ENCODE results near the gene GNAO1. TPM values are rescaled to one million over a fixed set of nuclear protein-coding genes. Genes with fewer than 3 reads are reported as not detected.
"Not testable (repeated sequence)": the region's sequence is repeated elsewhere in the genome, so short reads cannot be mapped to it uniquely, and the experiment has no call there.

GNAO1 gene
- total RNA-seq, 1 donor, result not detected

- H2AFZ ChIP-seq (ENCODE audit: low read length), result no peak overlapping the region
- H4K20me1 ChIP-seq (ENCODE audit: insufficient read depth, low read length), result peaks cover 3% of the 10 kb centered on the region
- H3K36me3 ChIP-seq (ENCODE audit: insufficient read depth, low read length), result peaks cover 24% of the 10 kb centered on the region
- H3K27me3 ChIP-seq (ENCODE audit: insufficient read depth, low read length), result no peaks in the 10 kb centered on the region
- TF ChIP-seq, protein P1, sequence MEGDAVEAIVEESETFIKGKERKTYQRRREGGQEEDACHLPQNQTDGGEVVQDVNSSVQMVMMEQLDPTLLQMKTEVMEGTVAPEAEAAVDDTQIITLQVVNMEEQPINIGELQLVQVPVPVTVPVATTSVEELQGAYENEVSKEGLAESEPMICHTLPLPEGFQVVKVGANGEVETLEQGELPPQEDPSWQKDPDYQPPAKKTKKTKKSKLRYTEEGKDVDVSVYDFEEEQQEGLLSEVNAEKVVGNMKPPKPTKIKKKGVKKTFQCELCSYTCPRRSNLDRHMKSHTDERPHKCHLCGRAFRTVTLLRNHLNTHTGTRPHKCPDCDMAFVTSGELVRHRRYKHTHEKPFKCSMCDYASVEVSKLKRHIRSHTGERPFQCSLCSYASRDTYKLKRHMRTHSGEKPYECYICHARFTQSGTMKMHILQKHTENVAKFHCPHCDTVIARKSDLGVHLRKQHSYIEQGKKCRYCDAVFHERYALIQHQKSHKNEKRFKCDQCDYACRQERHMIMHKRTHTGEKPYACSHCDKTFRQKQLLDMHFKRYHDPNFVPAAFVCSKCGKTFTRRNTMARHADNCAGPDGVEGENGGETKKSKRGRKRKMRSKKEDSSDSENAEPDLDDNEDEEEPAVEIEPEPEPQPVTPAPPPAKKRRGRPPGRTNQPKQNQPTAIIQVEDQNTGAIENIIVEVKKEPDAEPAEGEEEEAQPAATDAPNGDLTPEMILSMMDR (IDR thresholded peaks at IDR 0.05; ENCODE audit: extremely low read depth, low read depth, low read length), result no peak
- H3K4me1 ChIP-seq (ENCODE audit: insufficient read depth, low read length), result peaks cover 19% of the 10 kb centered on the region
- H3K27ac ChIP-seq (ENCODE audit: low read depth, low read length), result peak overlapping the region; percentile 93
- peaks cover 6% of the 10 kb centered on the region for H3K79me2 ChIP-seq (ENCODE audit: insufficient read depth, low read length)
- no peaks in the 10 kb centered on the region for H3K9me3 ChIP-seq (ENCODE audit: low read depth, low read length)
- peak overlapping the region; percentile 27 for H3K4me3 ChIP-seq (ENCODE audit: insufficient read depth, low read length)
- H3K4me2 ChIP-seq (ENCODE audit: insufficient read depth, low read length), result peak overlapping the region; percentile 70
- peak; percentile 94 for DNase-seq (ENCODE audit: insufficient read length, low spot score, missing footprints)
Observed at GRCh38 chr16:56389554-56389953, 198.3 kb downstream of the GNAO1 start.

DNA sequence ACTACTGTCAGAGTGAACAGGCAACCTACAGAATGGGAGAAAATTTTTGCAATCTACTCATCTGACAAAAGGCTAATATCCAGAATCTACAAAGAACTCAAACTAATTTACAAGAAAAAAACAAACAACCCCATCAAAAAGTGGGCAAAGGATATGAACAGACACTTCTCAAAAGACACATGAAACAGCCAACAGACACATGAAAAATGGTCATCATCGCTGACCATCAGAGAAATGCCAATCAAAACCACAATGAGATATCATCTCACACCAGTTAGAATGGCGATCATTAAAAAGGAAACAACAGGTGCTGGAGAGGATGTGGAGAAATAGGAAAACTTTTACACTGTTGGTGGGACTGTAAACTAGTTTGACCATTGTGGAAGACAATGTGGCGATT lies 205.4 kb downstream of the GNAO1 start:
- not testable (repeated sequence) for H3K27ac ChIP-seq (ENCODE audit: low read depth, low read length); H3K4me2 ChIP-seq (ENCODE audit: insufficient read depth, low read length); H3K9me3 ChIP-seq (ENCODE audit: low read depth, low read length); H2AFZ ChIP-seq (ENCODE audit: low read length); H4K20me1 ChIP-seq (ENCODE audit: insufficient read depth, low read length); H3K4me3 ChIP-seq (ENCODE audit: insufficient read depth, low read length); DNase-seq (ENCODE audit: insufficient read length, low spot score, missing footprints); H3K79me2 ChIP-seq (ENCODE audit: insufficient read depth, low read length); H3K27me3 ChIP-seq (ENCODE audit: insufficient read depth, low read length); H3K4me1 ChIP-seq (ENCODE audit: insufficient read depth, low read length)
- peaks cover 20% of the 10 kb centered on the region for H3K36me3 ChIP-seq (ENCODE audit: insufficient read depth, low read length)

DNA sequence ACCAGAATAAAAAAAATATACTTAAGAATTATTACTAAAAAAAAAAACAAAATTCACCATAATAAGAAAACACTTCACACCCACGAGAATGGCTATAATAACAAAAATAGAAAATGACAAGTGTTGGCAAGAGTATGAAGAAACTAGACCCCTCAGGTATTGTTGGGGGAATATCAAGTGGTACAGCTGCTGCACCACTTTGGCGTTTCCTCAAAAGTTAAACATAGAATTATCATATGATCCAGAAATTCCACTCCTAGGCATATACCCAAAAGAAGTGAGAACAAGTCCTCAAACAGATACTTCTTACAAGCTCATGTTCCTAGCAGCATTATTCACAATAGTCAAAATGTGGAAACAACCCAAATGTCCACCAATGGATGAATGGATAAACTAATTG lies 207.8 kb downstream of the GNAO1 start:
- H4K20me1 ChIP-seq (ENCODE audit: insufficient read depth, low read length), result no peaks in the 10 kb centered on the region
- H3K4me3 ChIP-seq (ENCODE audit: insufficient read depth, low read length), result no peak overlapping the region
- H3K79me2 ChIP-seq (ENCODE audit: insufficient read depth, low read length), result peaks cover 7% of the 10 kb centered on the region
- H2AFZ ChIP-seq (ENCODE audit: low read length), result no peak overlapping the region
- no peaks in the 10 kb centered on the region for H3K9me3 ChIP-seq (ENCODE audit: low read depth, low read length)
- no peaks in the 10 kb centered on the region for H3K4me1 ChIP-seq (ENCODE audit: insufficient read depth, low read length)
- TF ChIP-seq, protein P1 (IDR thresholded peaks at IDR 0.05; ENCODE audit: extremely low read depth, low read depth, low read length), result no peak
- no peaks in the 10 kb centered on the region for H3K27me3 ChIP-seq (ENCODE audit: insufficient read depth, low read length)
- H3K36me3 ChIP-seq (ENCODE audit: insufficient read depth, low read length), result peaks cover 35% of the 10 kb centered on the region
- H3K27ac ChIP-seq (ENCODE audit: low read depth, low read length), result no peak overlapping the region
- H3K4me2 ChIP-seq (ENCODE audit: insufficient read depth, low read length), result no peak overlapping the region
- DNase-seq (ENCODE audit: insufficient read length, low spot score, missing footprints), result no peak

DNA sequence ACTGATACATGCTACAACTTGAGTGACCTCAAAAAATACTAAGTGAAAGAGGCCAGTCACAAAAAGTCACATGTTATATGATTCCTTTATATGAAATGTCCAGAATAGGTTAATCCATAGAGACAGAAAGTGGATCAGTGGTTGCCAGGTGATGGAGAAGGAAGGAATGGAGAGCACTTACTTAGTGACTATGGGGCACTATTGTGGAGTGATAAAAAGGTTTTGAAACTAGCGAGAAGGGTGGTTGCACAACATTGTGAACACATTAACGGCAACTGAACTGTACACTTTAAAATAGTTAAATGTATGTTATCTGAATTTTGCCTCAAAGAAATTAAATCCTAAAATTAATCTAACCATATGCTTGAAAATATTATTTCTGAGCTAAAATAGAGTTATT lies 208.2 kb downstream of the GNAO1 start:
- H3K9me3 ChIP-seq (ENCODE audit: low read depth, low read length), result no peaks in the 10 kb centered on the region
- H3K27ac ChIP-seq (ENCODE audit: low read depth, low read length), result no peak overlapping the region
- H3K79me2 ChIP-seq (ENCODE audit: insufficient read depth, low read length), result peaks cover 7% of the 10 kb centered on the region
- TF ChIP-seq, protein P1 (IDR thresholded peaks at IDR 0.05; ENCODE audit: extremely low read depth, low read depth, low read length), result no peak
- H2AFZ ChIP-seq (ENCODE audit: low read length), result no peak overlapping the region
- no peaks in the 10 kb centered on the region for H3K27me3 ChIP-seq (ENCODE audit: insufficient read depth, low read length)
- H3K4me3 ChIP-seq (ENCODE audit: insufficient read depth, low read length), result no peak overlapping the region
- H4K20me1 ChIP-seq (ENCODE audit: insufficient read depth, low read length), result no peaks in the 10 kb centered on the region
- peaks cover 36% of the 10 kb centered on the region for H3K36me3 ChIP-seq (ENCODE audit: insufficient read depth, low read length)
- DNase-seq (ENCODE audit: insufficient read length, low spot score, missing footprints), result no peak
- H3K4me1 ChIP-seq (ENCODE audit: insufficient read depth, low read length), result no peaks in the 10 kb centered on the region
- no peak overlapping the region for H3K4me2 ChIP-seq (ENCODE audit: insufficient read depth, low read length)

Measured in osteoblast (primary cell).